ENCODE measurements around the gene AHSG.

GRCh38 chr3:186628756-186629155 lies 15.9 kb downstream of the AHSG start:
- no peak for TF ChIP-seq POLR2A (IDR thresholded peaks at IDR 0.05)
- no peak for TF ChIP-seq CTCF (IDR thresholded peaks at IDR 0.05)
